ENCODE data around the gene TP53I3.

GRCh38 chr2:24073816-24074215 is 10.8 kb downstream of the TP53I3 start:
- TF ChIP-seq EZH2 (IDR thresholded peaks at IDR 0.05) = no peak
- no peak for TF ChIP-seq POLR2AphosphoS5 (IDR thresholded peaks at IDR 0.05; ENCODE audit: borderline replicate concordance, low read depth, low read length)
- TF ChIP-seq FOXP2 (optimal IDR thresholded peaks at IDR 0.05; ENCODE audit: control extremely low read depth, extremely low read length, insufficient read depth) = no peak

All from SK-N-MC (cell line).